Fibroblast of lung (primary cell): ENCODE data around the gene PSMD11. TPM values are rescaled to one million over a fixed set of nuclear protein-coding genes. Genes with fewer than 3 reads are reported as not detected.

ENCODE experiments used
- DNase-seq, 2 donors: peaks; one replicate each; pipeline versions ENCODE4 v3.0.0 to v3.0.0-alpha.2; 2010; ENCODE audit warnings: low read depth in 2 of 2
- H2AFZ ChIP-seq: 2 replicates; pipeline ENCODE4 v1.5.1; 2012; ENCODE audit warnings: low read length, control low read depth, inconsistent platforms
- H3K27ac ChIP-seq: 2 replicates; pipeline ENCODE4 v1.5.1; 2011; ENCODE audit warnings: low read length, control low read depth; ENCODE audit not compliant: insufficient read depth
- H3K27me3 ChIP-seq: 2 replicates; pipeline ENCODE4 v1.5.1; 2011; ENCODE audit warnings: mild to moderate bottlenecking, low read length; ENCODE audit not compliant: control insufficient read depth, insufficient read depth
- H3K36me3 ChIP-seq: 2 replicates; pipeline ENCODE4 v1.5.1; 2011; ENCODE audit warnings: low read length; ENCODE audit not compliant: control insufficient read depth, insufficient read depth
- H3K4me1 ChIP-seq: 2 replicates; pipeline ENCODE4 v1.5.1; 2011; ENCODE audit warnings: low read length; ENCODE audit not compliant: control insufficient read depth, insufficient read depth; ENCODE audit errors: extremely low read depth
- H3K4me2 ChIP-seq: 2 replicates; pipeline ENCODE4 v1.5.1; 2011; ENCODE audit warnings: low read length, control low read depth; ENCODE audit not compliant: insufficient read depth; ENCODE audit errors: extremely low read depth
- H3K4me3 ChIP-seq, 4 experiments: fragments of 200-600 bp in 1 of 4; sonication (generic) in 1 of 4; replicated peaks in 1 of 4; 2 replicates each; pipeline ENCODE4 v1.5.1; 2011 to 2016; ENCODE audit warnings: low read length in 4 of 4, low read depth in 3 of 4, mild to moderate bottlenecking in 3 of 4, control low read depth in 2 of 4, inconsistent platforms in 1 of 4, mixed read lengths in 1 of 4; ENCODE audit not compliant: insufficient read depth in 1 of 4; ENCODE audit errors: control extremely low read depth in 1 of 4
- H3K79me2 ChIP-seq: 2 replicates; pipeline ENCODE4 v1.5.1; 2012; ENCODE audit warnings: mild to moderate bottlenecking, low read length, inconsistent platforms; ENCODE audit not compliant: control insufficient read depth, insufficient read depth
- H3K9ac ChIP-seq: 2 replicates; pipeline ENCODE4 v1.5.1; 2011; ENCODE audit warnings: mild to moderate bottlenecking, low read length, control low read depth; ENCODE audit not compliant: insufficient read depth
- H3K9me3 ChIP-seq: 2 replicates; pipeline ENCODE4 v1.5.1; 2012; ENCODE audit warnings: low read depth, low read length; ENCODE audit not compliant: control insufficient read depth, insufficient read depth
- H4K20me1 ChIP-seq: 2 replicates; pipeline ENCODE4 v1.5.1; 2011; ENCODE audit warnings: low read length; ENCODE audit not compliant: control insufficient read depth, insufficient read depth; ENCODE audit errors: extremely low read depth
- EZH2 ChIP-seq: IDR thresholded peaks from 2 replicates; pipeline ENCODE4 v1.5.1; 2012; ENCODE audit warnings: low read length, control low read depth, mild to moderate bottlenecking; ENCODE audit errors: missing control alignments
- polyA plus RNA-seq, 2 donors: library from polyadenylated mRNA; depleted of rRNA in 1 of 2; stranded (reverse) in 1 of 2; unstranded in 1 of 2; fragments of >200 nt; gene quantifications; 2 replicates each; pipeline ENCODE4 v1.2.1, GENCODE V29; 2011 to 2012; ENCODE audit warnings: missing spikeins in 1 of 2
- total RNA-seq: library from RNA; depleted of rRNA; stranded (reverse); fragments of >200 nt; gene quantifications from 2 replicates; pipeline ENCODE4 v1.2.1, GENCODE V29; 2014
- TF ChIP-seq, protein P1 (sequence below), 2 donors: IDR thresholded peaks in 1 of 2; conservative IDR thresholded peaks in 1 of 2; 1 replicate in 1 of 2; 2 replicates in 1 of 2; pipeline ENCODE4 v1.5.1; 2011 to 2012; ENCODE audit warnings: low read length in 2 of 2, control low read depth in 1 of 2, inconsistent platforms in 1 of 2, low read depth in 1 of 2, mild to moderate bottlenecking in 1 of 2

PSMD11 gene
- total and polyA plus RNA-seq, 2 donors (not counting 1 experiment from before 2014, with no cell fraction given), result 74.1 to 77.9 TPM

DNA sequence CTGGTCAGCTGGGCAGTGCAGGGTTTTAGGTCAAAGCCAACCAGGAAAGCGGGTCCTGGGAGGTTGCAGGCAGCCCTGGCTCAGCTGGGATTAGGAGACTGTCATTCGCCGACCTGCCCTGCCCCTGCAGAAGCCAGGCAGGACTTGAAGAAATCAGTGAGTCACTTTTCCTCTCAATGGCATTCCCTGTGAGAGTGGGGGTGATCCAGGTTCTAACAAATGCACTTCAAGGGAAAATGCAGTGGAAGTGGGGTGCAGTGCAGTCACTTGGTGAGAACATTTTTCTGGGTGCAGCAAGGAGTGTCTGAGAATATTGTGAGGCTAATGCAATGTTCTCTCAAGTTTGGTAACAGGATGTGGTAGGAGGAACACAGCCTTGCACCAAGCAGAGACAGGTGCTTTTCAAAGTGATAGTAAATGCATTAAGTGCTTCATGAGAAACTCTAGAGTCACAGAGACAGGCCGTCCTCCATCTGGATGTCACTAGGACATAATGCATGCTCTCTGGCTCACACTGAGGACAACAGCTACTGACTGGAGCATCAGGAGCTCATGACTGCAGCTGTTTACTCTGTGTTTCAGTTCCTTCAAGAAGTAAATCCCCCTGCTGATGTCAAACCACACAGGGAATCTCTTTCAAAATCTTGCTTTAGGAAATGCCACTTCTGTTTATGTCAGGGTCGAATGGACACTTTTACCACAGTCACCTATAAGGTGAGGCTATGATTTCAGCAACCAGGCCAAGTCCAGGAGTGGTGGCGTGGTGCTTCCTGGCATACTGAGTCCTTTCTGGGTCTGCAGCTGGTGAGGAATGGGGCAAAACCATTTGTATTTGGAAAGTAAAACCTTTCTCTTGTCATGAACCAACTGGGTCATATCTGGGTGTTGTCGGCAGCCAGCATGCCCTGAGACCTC lies 59.2 kb downstream of the PSMD11 start:
- no peaks in the 10 kb centered on the region for H3K9me3 ChIP-seq
- no peaks in the 10 kb centered on the region for H3K27me3 ChIP-seq
- no peaks in the 10 kb centered on the region for H3K36me3 ChIP-seq
- H2AFZ ChIP-seq, result no peak overlapping the region
- H3K4me3 ChIP-seq, result no peak overlapping the region
- DNase-seq, result peak; percentile 10 to 22
- no peak overlapping the region for H3K4me2 ChIP-seq
- H3K79me2 ChIP-seq, result no peaks in the 10 kb centered on the region
- H4K20me1 ChIP-seq, result no peaks in the 10 kb centered on the region
- H3K4me1 ChIP-seq, result peaks cover 6% of the 10 kb centered on the region
- no peak overlapping the region for H3K27ac ChIP-seq
- TF ChIP-seq EZH2, result no peak
- TF ChIP-seq, protein P1, sequence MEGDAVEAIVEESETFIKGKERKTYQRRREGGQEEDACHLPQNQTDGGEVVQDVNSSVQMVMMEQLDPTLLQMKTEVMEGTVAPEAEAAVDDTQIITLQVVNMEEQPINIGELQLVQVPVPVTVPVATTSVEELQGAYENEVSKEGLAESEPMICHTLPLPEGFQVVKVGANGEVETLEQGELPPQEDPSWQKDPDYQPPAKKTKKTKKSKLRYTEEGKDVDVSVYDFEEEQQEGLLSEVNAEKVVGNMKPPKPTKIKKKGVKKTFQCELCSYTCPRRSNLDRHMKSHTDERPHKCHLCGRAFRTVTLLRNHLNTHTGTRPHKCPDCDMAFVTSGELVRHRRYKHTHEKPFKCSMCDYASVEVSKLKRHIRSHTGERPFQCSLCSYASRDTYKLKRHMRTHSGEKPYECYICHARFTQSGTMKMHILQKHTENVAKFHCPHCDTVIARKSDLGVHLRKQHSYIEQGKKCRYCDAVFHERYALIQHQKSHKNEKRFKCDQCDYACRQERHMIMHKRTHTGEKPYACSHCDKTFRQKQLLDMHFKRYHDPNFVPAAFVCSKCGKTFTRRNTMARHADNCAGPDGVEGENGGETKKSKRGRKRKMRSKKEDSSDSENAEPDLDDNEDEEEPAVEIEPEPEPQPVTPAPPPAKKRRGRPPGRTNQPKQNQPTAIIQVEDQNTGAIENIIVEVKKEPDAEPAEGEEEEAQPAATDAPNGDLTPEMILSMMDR (conservative IDR thresholded peaks at IDR 0.05 in 1 of 2, IDR thresholded peaks at IDR 0.05 in 1 of 2; ENCODE audit: low read depth in 1 of 2, low read length in 2 of 2), result no peak
- no peak overlapping the region for H3K9ac ChIP-seq

DNA sequence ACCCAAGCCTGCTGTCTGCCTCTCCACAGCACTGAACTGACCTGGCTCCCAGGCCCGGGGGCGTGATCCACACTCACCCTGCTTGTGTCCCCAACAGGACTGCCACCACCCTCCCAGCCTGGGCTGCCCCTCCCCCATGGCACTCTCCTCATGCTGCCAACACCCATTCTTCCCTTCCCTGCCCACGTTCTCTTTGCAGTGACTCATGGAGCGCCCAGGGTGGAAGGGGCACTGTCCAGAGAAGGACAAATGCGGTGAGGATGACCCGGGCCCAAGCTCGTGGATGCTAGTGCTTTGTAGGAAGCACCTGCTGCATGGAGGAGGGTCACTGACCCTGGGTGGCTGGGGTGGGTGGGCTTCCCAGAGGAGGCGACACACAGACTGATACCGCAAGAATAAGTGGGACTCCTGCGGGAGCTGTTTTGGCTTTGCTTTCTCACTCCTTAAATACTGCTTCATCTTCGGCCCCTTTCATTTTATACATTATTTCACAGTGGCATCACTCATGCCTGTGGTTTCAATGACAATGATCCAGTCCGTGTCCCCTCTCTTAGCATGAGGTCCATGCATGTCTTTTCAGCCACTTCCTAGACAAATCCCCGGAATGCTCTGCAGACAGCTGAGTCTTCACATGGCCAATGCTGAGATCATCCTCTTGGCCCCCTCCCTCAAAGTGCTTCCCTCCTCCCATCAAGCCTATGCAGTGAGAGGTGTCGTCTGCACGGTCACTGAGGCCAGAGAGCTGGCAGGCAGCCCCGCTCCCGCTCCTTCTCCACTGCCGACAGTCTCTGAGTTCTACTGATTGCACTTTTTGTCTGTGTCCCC lies 60.1 kb downstream of the PSMD11 start:
- Histone ChIP-seq H3K4me1 (peaks cover 6% of the 10 kb centered on the region), H3K9me3 (no peaks in the 10 kb centered on the region), H3K27me3 (no peaks in the 10 kb centered on the region), H3K4me3 (no peak overlapping the region), H4K20me1 (no peaks in the 10 kb centered on the region), H2AFZ (no peak overlapping the region), H3K27ac (no peak overlapping the region), H3K9ac (no peak overlapping the region), H3K4me2 (no peak overlapping the region), H3K79me2 (no peaks in the 10 kb centered on the region), H3K36me3 (no peaks in the 10 kb centered on the region)
- peak in 1 of 2 donors; percentile 59 for DNase-seq
- TF ChIP-seq, protein P1 (conservative IDR thresholded peaks at IDR 0.05 in 1 of 2, IDR thresholded peaks at IDR 0.05 in 1 of 2; ENCODE audit: low read depth in 1 of 2, low read length in 2 of 2), result no peak
- no peak for TF ChIP-seq EZH2

DNA sequence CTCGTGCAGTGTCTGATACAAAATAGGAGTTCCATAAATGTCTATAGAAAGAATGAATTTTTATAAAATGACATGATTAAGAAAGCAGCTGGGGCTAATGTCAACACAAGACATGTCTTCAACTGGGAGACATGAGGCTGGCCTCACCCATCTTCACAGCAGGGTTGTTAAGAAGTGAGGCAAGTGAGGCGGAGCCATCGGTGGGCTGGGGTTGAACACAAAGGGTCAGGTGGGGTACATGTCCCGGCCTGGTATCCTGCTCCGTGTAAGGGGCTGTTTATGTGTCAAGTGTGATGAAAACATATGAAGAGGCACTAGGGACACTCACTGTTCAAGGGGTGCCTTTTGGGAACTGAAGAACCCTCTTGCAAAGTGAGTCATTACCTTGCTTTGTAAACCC lies 64.6 kb downstream of the PSMD11 start:
- TF ChIP-seq, protein P1 (conservative IDR thresholded peaks at IDR 0.05 in 1 of 2, IDR thresholded peaks at IDR 0.05 in 1 of 2; ENCODE audit: low read depth in 1 of 2, low read length in 2 of 2), result no peak
- no peak for TF ChIP-seq EZH2
- Histone ChIP-seq H3K27me3 (no peaks in the 10 kb centered on the region), H3K79me2 (no peaks in the 10 kb centered on the region), H4K20me1 (no peaks in the 10 kb centered on the region), H3K4me2 (no peak overlapping the region), H3K4me1 (peaks cover 4% of the 10 kb centered on the region), H3K27ac (no peak overlapping the region), H3K9ac (no peak overlapping the region), H2AFZ (no peak overlapping the region), H3K4me3 (no peak overlapping the region), H3K36me3 (no peaks in the 10 kb centered on the region), H3K9me3 (no peaks in the 10 kb centered on the region)
- no peak for DNase-seq
